GM10266 (cell line): ENCODE results near the gene TDO2.

ENCODE experiments used
- DNase-seq: peaks from one replicate; pipeline ENCODE4 v3.0.0; 2012; ENCODE audit errors: extremely low spot score
- CTCF ChIP-seq: IDR thresholded peaks from 2 replicates; pipeline ENCODE4 v1.5.1; 2012; ENCODE audit warnings: mild to moderate bottlenecking, low read depth; ENCODE audit not compliant: control insufficient read depth, insufficient read depth; ENCODE audit errors: missing control alignments

TDO2 gene

GRCh38 chr4:155943605-155944291, 40.3 kb downstream of the TDO2 start:
- DNase-seq = no peak

GRCh38 chr4:155944516-155944915, 41.0 kb downstream of the TDO2 start:
- no peak for TF ChIP-seq CTCF
- DNase-seq = no peak

More at GRCh38 chr4:155943605-155944291, 40.3 kb downstream of the TDO2 start:
- no peak for TF ChIP-seq CTCF

DNA sequence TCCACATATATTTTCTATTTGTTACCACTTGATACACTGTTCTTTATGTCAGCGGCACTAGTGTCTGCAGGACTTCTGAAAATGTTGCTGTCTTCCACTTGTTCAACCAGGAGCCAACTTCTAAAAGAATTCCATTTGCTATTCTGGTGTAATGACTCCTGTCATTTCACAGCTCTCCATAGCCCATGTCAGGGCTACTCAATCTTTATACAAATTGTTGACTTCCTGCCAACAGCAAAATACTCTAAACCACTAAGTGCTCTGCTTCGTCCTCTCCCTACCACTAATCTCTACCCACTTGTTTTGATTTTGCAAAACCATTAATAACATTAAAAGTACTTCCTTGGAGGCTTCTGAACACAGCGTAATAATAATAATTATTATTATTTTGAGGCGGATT, 43.0 kb downstream of the TDO2 start:
- no peak for DNase-seq

GRCh38 chr4:155948541-155948940, 45.0 kb downstream of the TDO2 start:
- no peak for DNase-seq
- TF ChIP-seq CTCF = no peak

More for the DNA sequence above, 43.0 kb downstream of the TDO2 start:
- TF ChIP-seq CTCF = no peak

GRCh38 chr4:155950461-155950860, 47.0 kb downstream of the TDO2 start:
- no peak for DNase-seq
- no peak for TF ChIP-seq CTCF

DNA sequence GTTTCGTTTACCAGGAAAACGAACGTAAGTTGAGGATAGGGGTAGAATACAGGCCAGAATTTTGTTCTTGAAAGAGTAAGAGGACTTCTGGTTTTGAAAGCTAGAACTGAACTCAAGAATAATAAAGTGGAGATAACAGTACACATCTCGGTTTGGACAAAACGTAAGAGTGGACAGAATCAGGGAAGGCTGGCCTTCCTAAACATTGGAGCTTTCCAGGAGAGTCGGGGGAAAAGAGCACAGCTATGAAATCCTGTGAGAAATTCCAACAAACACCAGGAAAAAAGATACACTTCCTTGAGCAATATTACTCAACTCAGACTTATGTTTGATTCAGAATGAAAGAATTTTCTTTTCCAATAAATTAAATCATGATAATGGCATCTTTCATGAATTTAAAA, 49.0 kb downstream of the TDO2 start:
- no peak for TF ChIP-seq CTCF
- no peak for DNase-seq

DNA sequence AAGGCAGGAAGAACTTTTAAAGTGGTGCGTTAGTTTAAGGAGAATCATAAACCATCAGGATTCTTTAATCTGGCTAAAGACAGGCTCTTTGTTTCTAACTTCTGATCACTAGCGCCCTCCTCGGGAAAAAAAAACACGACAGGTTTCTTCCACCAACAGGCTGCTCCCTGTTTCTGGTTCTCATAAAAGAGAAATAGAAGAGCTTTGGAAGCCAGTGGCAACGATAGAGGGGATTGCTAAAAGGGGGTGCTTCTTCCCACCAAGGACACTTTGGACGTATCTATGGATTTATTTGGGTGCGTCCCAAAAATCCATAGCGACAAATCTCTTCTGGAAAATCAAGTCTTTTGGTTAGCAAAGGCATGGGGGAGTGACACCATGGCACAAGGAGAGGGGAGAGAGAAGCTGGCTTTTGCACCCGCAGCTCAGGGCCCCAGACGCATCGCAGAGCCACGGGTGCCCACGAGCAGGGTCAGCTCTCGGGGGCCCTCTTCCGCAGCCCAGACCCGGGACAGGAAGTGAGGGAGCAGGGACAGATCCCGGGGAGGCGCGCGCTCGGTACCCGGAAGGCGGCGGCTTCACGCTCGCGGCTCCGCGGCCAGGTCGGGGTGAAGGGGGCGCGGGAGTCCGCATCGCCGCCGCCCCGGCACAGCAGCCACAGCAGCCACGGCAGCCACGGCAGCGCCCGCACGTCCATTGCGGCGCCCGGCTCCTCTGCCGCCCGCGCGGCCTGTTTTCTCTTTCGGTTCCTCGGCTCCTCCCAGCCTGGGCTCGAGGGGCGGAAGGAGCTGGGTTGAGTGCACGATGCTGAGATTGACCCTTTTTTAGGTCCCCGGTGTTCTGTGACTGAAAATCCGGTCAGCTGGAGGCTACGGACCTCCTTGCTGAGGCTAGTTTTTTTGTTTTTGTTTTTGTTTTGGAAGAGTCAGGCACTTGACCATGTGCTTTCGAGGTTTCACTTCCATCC, 49.9 kb downstream of the TDO2 start, which contains the start of gene CTSO:
Gene CTSO, minus strand, starts transcription at position 716 of the 967 bp plus-strand sequence. Its CDS starts 19 bp downstream, at position 697.
- DNase-seq = peak; percentile 77
- peak; percentile 48 for TF ChIP-seq CTCF
